Keratinocyte (primary cell): Measurements from ENCODE around the gene SCAP. TPM values are rescaled to one million over a fixed set of nuclear protein-coding genes. Genes with fewer than 3 reads are reported as not detected.

Experiments used
- DNase-seq: peaks from one replicate; pipeline ENCODE4 v3.0.0-alpha.2; 2011; ENCODE audit warnings: low read depth, missing footprints, low spot score
- FAIRE-seq: peaks from 2 replicates; lab custom pipeline; 2011; peaks lifted over from hg19 to GRCh38; lab: Jason Lieb, UNC
- H2AFZ ChIP-seq: 2 replicates; pipeline ENCODE4 v1.6.0; 2012; ENCODE audit warnings: low read length, control low read depth, inconsistent platforms; ENCODE audit not compliant: control insufficient read depth
- H3K27ac ChIP-seq: 2 replicates; pipeline ENCODE4 v1.5.1; 2011; ENCODE audit warnings: low read length; ENCODE audit not compliant: control insufficient read depth, insufficient read depth
- H3K27me3 ChIP-seq: 3 replicates; pipeline ENCODE4 v1.6.0; 2011; ENCODE audit warnings: low read length; ENCODE audit not compliant: control insufficient read depth, insufficient read depth; ENCODE audit errors: extremely low read depth
- H3K36me3 ChIP-seq, 2 experiments: 2 replicates in 1 of 2; 3 replicates in 1 of 2; pipeline ENCODE4 v1.5.1; 2011; ENCODE audit warnings: low read length in 2 of 2, mild to moderate bottlenecking in 1 of 2; ENCODE audit not compliant: control insufficient read depth in 2 of 2, insufficient read depth in 2 of 2; ENCODE audit errors: extremely low read depth in 1 of 2
- H3K4me1 ChIP-seq: 3 replicates; pipeline ENCODE4 v1.5.1; 2011; ENCODE audit warnings: low read length; ENCODE audit not compliant: control insufficient read depth, insufficient read depth; ENCODE audit errors: extremely low read depth
- H3K4me2 ChIP-seq: 3 replicates; pipeline ENCODE4 v1.6.0; 2011; ENCODE audit warnings: low read depth, low read length; ENCODE audit not compliant: control insufficient read depth, insufficient read depth; ENCODE audit errors: extremely low read depth
- H3K4me3 ChIP-seq, 3 experiments: fragments of 200-600 bp in 1 of 3; sonication (generic) in 1 of 3; 2 replicates in 2 of 3; 3 replicates in 1 of 3; pipeline ENCODE4 v1.5.1; 2011 to 2016; ENCODE audit warnings: low read length in 3 of 3, mild to moderate bottlenecking in 3 of 3, control low read depth in 2 of 3, inconsistent platforms in 1 of 3, low read depth in 1 of 3, mixed read lengths in 1 of 3, mixed run types in 1 of 3, moderate library complexity in 1 of 3; ENCODE audit not compliant: control insufficient read depth in 2 of 3, insufficient read depth in 2 of 3; ENCODE audit errors: extremely low read depth in 1 of 3
- H3K79me2 ChIP-seq: 2 replicates; pipeline ENCODE4 v1.6.0; 2012; ENCODE audit warnings: low read length; ENCODE audit not compliant: control insufficient read depth, insufficient read depth
- H3K9ac ChIP-seq: 3 replicates; pipeline ENCODE4 v1.6.0; 2011; ENCODE audit warnings: low read length; ENCODE audit not compliant: control insufficient read depth, insufficient read depth; ENCODE audit errors: extremely low read depth
- H3K9me1 ChIP-seq: 3 replicates; pipeline ENCODE4 v1.6.0; 2011; ENCODE audit warnings: low read length; ENCODE audit not compliant: control insufficient read depth, insufficient read depth; ENCODE audit errors: extremely low read depth
- H3K9me3 ChIP-seq: 2 replicates; pipeline ENCODE4 v1.5.1; 2012; ENCODE audit warnings: low read depth, low read length; ENCODE audit not compliant: control insufficient read depth
- H4K20me1 ChIP-seq: 3 replicates; pipeline ENCODE4 v1.6.0; 2011; ENCODE audit warnings: low read length; ENCODE audit not compliant: control insufficient read depth, insufficient read depth; ENCODE audit errors: extremely low read depth
- CTCF ChIP-seq, 3 experiments: IDR thresholded peaks in 1 of 3; conservative IDR thresholded peaks in 1 of 3; optimal IDR thresholded peaks in 1 of 3; 2 replicates in 2 of 3; 3 replicates in 1 of 3; pipeline versions ENCODE3 to v1.5.1; 2011; ENCODE audit warnings: low read length in 3 of 3, mild to moderate bottlenecking in 3 of 3, moderate library complexity in 2 of 3, control low read depth in 1 of 3, inconsistent platforms in 1 of 3; ENCODE audit not compliant: insufficient read depth in 2 of 3; ENCODE audit errors: extremely low read depth in 1 of 3
- EZH2 ChIP-seq: IDR thresholded peaks from one replicate; pipeline ENCODE4 v1.6.1; 2012; ENCODE audit warnings: inconsistent platforms, mild to moderate bottlenecking, low read length, moderate library complexity
- dilution Hi-C: fragments of 300-500 bp; cut with MboI; formaldehyde crosslinking; loops from one replicate; pipeline ENCODE4 v1.7.0; 2020; ENCODE audit warnings: low sequenced_read_pairs; ENCODE audit not compliant: extremely low pct_ligation_motif_present
- polyA plus RNA-seq, 5 experiments: library from polyadenylated mRNA; depleted of rRNA in 3 of 5; stranded (reverse) in 3 of 5; stranded (forward) in 1 of 5; unstranded in 1 of 5; fragments of >200 nt; gene quantifications; 1 replicate in 1 of 5; 2 replicates in 3 of 5; 3 replicates in 1 of 5; pipeline versions ENCODE4 v1.2.1 to v1.2.3, GENCODE V29; 2011 to 2012; ENCODE audit warnings: missing spikeins in 2 of 5, low read depth in 1 of 5, low replicate concordance in 1 of 5

Gene SCAP
- polyA plus RNA-seq, 1 donor (not counting 4 experiments of a cell fraction or from before 2014, with no cell fraction given): 17.7 TPM

- FAIRE-seq: no peak
- peaks cover 15% of the 10 kb centered on the region for H3K4me1 ChIP-seq
- H3K9ac ChIP-seq: no peak overlapping the region
- no peak overlapping the region for H3K4me3 ChIP-seq
- peaks cover 58% of the 10 kb centered on the region for H3K79me2 ChIP-seq
- no peaks in the 10 kb centered on the region for H3K9me3 ChIP-seq
- H3K27me3 ChIP-seq: no peaks in the 10 kb centered on the region
- DNase-seq: no peak
- H4K20me1 ChIP-seq: peaks cover 21% of the 10 kb centered on the region
- no peak for TF ChIP-seq EZH2
- no peak for TF ChIP-seq CTCF (optimal IDR thresholded peaks at IDR 0.05 in 1 of 3, IDR thresholded peaks at IDR 0.05 in 1 of 3, conservative IDR thresholded peaks at IDR 0.05 in 1 of 3; ENCODE audit: extremely low read depth in 1 of 3, insufficient read depth in 2 of 3, low read length in 3 of 3)
- no peak overlapping the region for H3K4me2 ChIP-seq
- dilution Hi-C loops: no loop called here
- peaks cover 4 to 18% of the 10 kb centered on the region in 2 experiments for H3K36me3 ChIP-seq
- H3K27ac ChIP-seq: no peak overlapping the region
- H3K9me1 ChIP-seq: peaks cover 8% of the 10 kb centered on the region
- no peak overlapping the region for H2AFZ ChIP-seq
Measured at GRCh38 chr3:47394881-47395280, 80.9 kb downstream of the SCAP start.

GRCh38 chr3:47394140-47394870 is 81.4 kb downstream of the SCAP start:
- Histone ChIP-seq H3K79me2 (peaks cover 55% of the 10 kb centered on the region), H3K27me3 (no peaks in the 10 kb centered on the region), H3K4me1 (peaks cover 10% of the 10 kb centered on the region), H3K4me2 (no peak overlapping the region), H3K4me3 (no peak overlapping the region), H3K36me3 (peaks cover 4 to 18% of the 10 kb centered on the region in 2 experiments), H2AFZ (no peak overlapping the region), H4K20me1 (peaks cover 20% of the 10 kb centered on the region), H3K9me3 (no peaks in the 10 kb centered on the region), H3K9me1 (peaks cover 8% of the 10 kb centered on the region), H3K9ac (no peak overlapping the region), H3K27ac (no peak overlapping the region)
- dilution Hi-C loops: no loop called here
- DNase-seq (no peak), FAIRE-seq (no peak)
- TF ChIP-seq CTCF (optimal IDR thresholded peaks at IDR 0.05 in 1 of 3, IDR thresholded peaks at IDR 0.05 in 1 of 3, conservative IDR thresholded peaks at IDR 0.05 in 1 of 3; ENCODE audit: extremely low read depth in 1 of 3, insufficient read depth in 2 of 3, low read length in 3 of 3) (peak in 1 of 3 experiments; percentile 22), EZH2 (no peak)
